H1 (cell line): ENCODE data around the gene GNG14. TPM values are rescaled to one million over a fixed set of nuclear protein-coding genes. Genes with fewer than 3 reads are reported as not detected.
"Not testable (repeated sequence)": the region's sequence is repeated elsewhere in the genome, so short reads cannot be mapped to it uniquely, and the experiment has no call there.

Experiments
- CTCF ChIA-PET: fragments of 300-600 bp; sonication (Branson Sonifier 250); formaldehyde crosslinking; loops from one replicate; lab custom pipeline; 2021; ENCODE audit not compliant: partially characterized antibody; lab: Charles Lee
- POLR2A ChIA-PET: fragments of 300-600 bp; sonication (Branson Sonifier 250); formaldehyde crosslinking; loops from one replicate; lab custom pipeline; 2021; ENCODE audit warnings: inconsistent platforms; ENCODE audit not compliant: partially characterized antibody; lab: Charles Lee
- DNase-seq, 2 experiments: peaks; one replicate each; pipeline versions ENCODE4 v3.0.0 to v3.0.0-alpha.2; 2010 to 2022; ENCODE audit warnings: low spot score in 2 of 2, low read depth in 1 of 2, mixed read lengths in 1 of 2
- FAIRE-seq: peaks from 2 replicates; lab custom pipeline; 2011; peaks lifted over from hg19 to GRCh38; lab: Jason Lieb, UNC
- H2AFZ ChIP-seq: 2 replicates; pipeline ENCODE4 v1.8.1; 2012; ENCODE audit warnings: low read length, inconsistent platforms
- H2AK5ac ChIP-seq: 2 replicates; pipeline ENCODE4 v1.6.1; 2013; ENCODE audit warnings: low read depth, low read length
- H2BK120ac ChIP-seq: replicated peaks from 2 replicates; pipeline ENCODE3; 2013; ENCODE audit warnings: low read depth, low read length, inconsistent platforms
- H2BK12ac ChIP-seq: 2 replicates; pipeline ENCODE4 v1.6.1; 2013; ENCODE audit warnings: low read depth, low read length
- H2BK15ac ChIP-seq: 2 replicates; pipeline ENCODE4 v1.6.1; 2013; ENCODE audit warnings: low read length
- H2BK20ac ChIP-seq: 2 replicates; pipeline ENCODE4 v1.6.1; 2013; ENCODE audit warnings: low read length
- H2BK5ac ChIP-seq: 2 replicates; pipeline ENCODE4 v1.6.1; 2013; ENCODE audit warnings: low read depth, low read length
- H3K14ac ChIP-seq: 2 replicates; pipeline ENCODE4 v1.6.1; 2013; ENCODE audit warnings: inconsistent platforms; ENCODE audit not compliant: insufficient read length
- H3K18ac ChIP-seq: 2 replicates; pipeline ENCODE4 v1.6.1; 2013; ENCODE audit warnings: low read length; ENCODE audit errors: extremely low read depth
- H3K23ac ChIP-seq: 2 replicates; pipeline ENCODE4 v1.6.1; 2013; ENCODE audit warnings: inconsistent platforms; ENCODE audit not compliant: insufficient read length
- H3K23me2 ChIP-seq: 2 replicates; pipeline ENCODE4 v1.6.1; 2013; ENCODE audit warnings: low read depth, low read length
- H3K27ac ChIP-seq: 2 replicates; pipeline ENCODE4 v1.6.1; 2011; ENCODE audit warnings: low read depth, low read length, inconsistent platforms
- H3K27me3 ChIP-seq, 4 experiments: replicated peaks in 1 of 4; 1 replicate in 1 of 4; 2 replicates in 3 of 4; pipeline versions ENCODE4 v1.6.1 to v1.8.1; 2011 to 2013; ENCODE audit warnings: low read length in 3 of 4, mild to moderate bottlenecking in 3 of 4, inconsistent platforms in 2 of 4, mixed read lengths in 2 of 4, moderate library complexity in 1 of 4; ENCODE audit not compliant: control insufficient read depth in 3 of 4, insufficient read depth in 3 of 4; ENCODE audit errors: extremely low read depth in 1 of 4
- H3K36me3 ChIP-seq, 4 experiments: 2 replicates each; pipeline versions ENCODE4 v1.6.1 to v1.8.1; 2011 to 2013; ENCODE audit warnings: mild to moderate bottlenecking in 4 of 4, low read length in 3 of 4, moderate library complexity in 2 of 4, control low read depth in 1 of 4, inconsistent platforms in 1 of 4; ENCODE audit not compliant: insufficient read depth in 4 of 4, control insufficient read depth in 2 of 4
- H3K4ac ChIP-seq: replicated peaks from 2 replicates; pipeline ENCODE3; 2013; ENCODE audit warnings: low read length, low read depth, mixed read lengths, inconsistent platforms; ENCODE audit not compliant: insufficient read length
- H3K4me1 ChIP-seq, 4 experiments: replicated peaks in 1 of 4; 1 replicate in 1 of 4; 2 replicates in 3 of 4; pipeline versions ENCODE4 v1.6.1 to v1.8.1; 2011 to 2013; ENCODE audit warnings: low read length in 3 of 4, inconsistent platforms in 2 of 4, mixed read lengths in 1 of 4; ENCODE audit not compliant: insufficient read depth in 4 of 4, control insufficient read depth in 3 of 4
- H3K4me2 ChIP-seq, 2 experiments: 2 replicates each; pipeline versions ENCODE4 v1.6.1 to v1.8.1; 2011 to 2013; ENCODE audit warnings: low read depth in 2 of 2, low read length in 2 of 2, control low read depth in 1 of 2, inconsistent platforms in 1 of 2, mild to moderate bottlenecking in 1 of 2; ENCODE audit not compliant: insufficient read depth in 1 of 2
- H3K4me3 ChIP-seq, 4 experiments: fragments of 200-600, 300-600 bp in 1 of 4; sonication (generic), shearing (Covaris generic), sonication (Bioruptor Twin) in 1 of 4; 2 replicates each; pipeline versions ENCODE4 v1.5.1 to v1.8.1; 2011 to 2016; ENCODE audit warnings: low read length in 4 of 4, low read depth in 3 of 4, control low read depth in 2 of 4, inconsistent platforms in 2 of 4, mild to moderate bottlenecking in 2 of 4, mixed read lengths in 1 of 4, moderate library complexity in 1 of 4; ENCODE audit not compliant: insufficient read depth in 2 of 4; ENCODE audit errors: extremely low read depth in 1 of 4
- H3K56ac ChIP-seq: replicated peaks from 2 replicates; pipeline ENCODE3; 2013; ENCODE audit warnings: low read depth, mild to moderate bottlenecking, mixed read lengths, low read length, inconsistent platforms; ENCODE audit not compliant: insufficient read length
- H3K79me1 ChIP-seq: 2 replicates; pipeline ENCODE4 v1.6.1; 2013; ENCODE audit warnings: low read depth, low read length, control low read depth
- H3K79me2 ChIP-seq, 2 experiments: 2 replicates each; pipeline versions ENCODE4 v1.6.1 to v1.8.1; 2012 to 2013; ENCODE audit warnings: low read length in 2 of 2, mild to moderate bottlenecking in 2 of 2, inconsistent platforms in 1 of 2; ENCODE audit not compliant: insufficient read depth in 2 of 2, control insufficient read depth in 1 of 2
- H3K9ac ChIP-seq, 4 experiments: replicated peaks in 1 of 4; 1 replicate in 1 of 4; 2 replicates in 3 of 4; pipeline versions ENCODE4 v1.6.1 to v1.8.1; 2011 to 2013; ENCODE audit warnings: low read depth in 3 of 4, low read length in 3 of 4, control low read depth in 2 of 4, mild to moderate bottlenecking in 2 of 4, moderate library complexity in 2 of 4, inconsistent platforms in 1 of 4; ENCODE audit errors: extremely low read depth in 1 of 4
- H3K9me3 ChIP-seq, 2 experiments: 2 replicates each; pipeline versions ENCODE4 v1.6.1 to v1.8.1; 2012 to 2013; ENCODE audit warnings: mild to moderate bottlenecking in 2 of 2, moderate library complexity in 2 of 2, control low read depth in 1 of 2, inconsistent platforms in 1 of 2, low read depth in 1 of 2, low read length in 1 of 2, mixed read lengths in 1 of 2; ENCODE audit not compliant: insufficient read depth in 2 of 2
- H4K20me1 ChIP-seq, 2 experiments: replicated peaks in 1 of 2; 2 replicates each; pipeline versions ENCODE3 to v1.8.1; 2011 to 2013; ENCODE audit warnings: inconsistent platforms in 2 of 2, low read length in 2 of 2, mild to moderate bottlenecking in 1 of 2; ENCODE audit not compliant: insufficient read depth in 2 of 2, control insufficient read depth in 1 of 2
- H4K5ac ChIP-seq: 2 replicates; pipeline ENCODE4 v1.6.1; 2013; ENCODE audit warnings: low read length, low read depth, mixed read lengths, inconsistent platforms; ENCODE audit not compliant: insufficient read length
- H4K8ac ChIP-seq: 2 replicates; pipeline ENCODE4 v1.8.0; 2013; ENCODE audit warnings: mild to moderate bottlenecking, moderate library complexity, low read length, inconsistent platforms; ENCODE audit not compliant: insufficient read depth; ENCODE audit errors: extremely low read depth
- H4K91ac ChIP-seq: replicated peaks from 2 replicates; pipeline ENCODE3; 2013; ENCODE audit warnings: low read length, mixed read lengths, inconsistent platforms; ENCODE audit not compliant: insufficient read length
- WGBS, 2 experiments: shearing (Covaris generic) in 1 of 2; methylation state at CpG; one replicate each; pipeline versions ENCODE4 v1.1.6 to v1.1.7; 2013 to 2015; ENCODE audit warnings: low lambda C conversion rate in 2 of 2, mixed read lengths in 2 of 2, inconsistent platforms in 1 of 2, low coverage in 1 of 2, missing lambda C conversion rate in 1 of 2; ENCODE audit not compliant: insufficient replicate concordance in 2 of 2, insufficient coverage in 1 of 2, insufficient read length in 1 of 2; ENCODE audit errors: extremely low coverage in 1 of 2, missing lambda C conversion rate in 1 of 2; 5-methylcytosine and 5-hydroxymethylcytosine counted together
- polyA plus RNA-seq, 7 experiments: library from polyadenylated mRNA; depleted of rRNA in 3 of 7; stranded (reverse) in 5 of 7; unstranded in 2 of 7; fragments of >200 nt in 5 of 7; fragments of 200-250 nt in 2 of 7; gene quantifications; 1 replicate in 5 of 7; 2 replicates in 1 of 7; 4 replicates in 1 of 7; pipeline versions ENCODE4 v1.2.1 to v1.2.3, GENCODE V29; 2011 to 2013; ENCODE audit warnings: missing spikeins in 2 of 7, mixed read lengths in 2 of 7
- total RNA-seq: library from RNA; stranded (reverse); fragmentation: NEBNext Ultra II Directional; extraction: Animal tissue kit (Norgen Biotek cat#: 25700); gene quantifications from 2 replicates; pipeline ENCODE4 v1.2.1, GENCODE V29; 2021

Gene GNG14
- total and polyA plus RNA-seq, 2 of the 8 experiments (the other 6 are each of a cell fraction or from before 2014, with no cell fraction given) = not detected

- not testable (repeated sequence) for H3K14ac ChIP-seq, H3K79me1 ChIP-seq, H3K23ac ChIP-seq, H4K5ac ChIP-seq, H3K79me2 ChIP-seq, H2BK120ac ChIP-seq, H3K56ac ChIP-seq, H2BK5ac ChIP-seq, H4K8ac ChIP-seq, FAIRE-seq, H2BK12ac ChIP-seq, H3K9ac ChIP-seq, H3K4me3 ChIP-seq, H3K9me3 ChIP-seq, H3K4ac ChIP-seq, H2BK15ac ChIP-seq, H3K4me2 ChIP-seq, H2AFZ ChIP-seq, H3K18ac ChIP-seq, H2AK5ac ChIP-seq, H3K27me3 ChIP-seq, H3K27ac ChIP-seq, H3K23me2 ChIP-seq, H3K4me1 ChIP-seq, H4K91ac ChIP-seq, H2BK20ac ChIP-seq
- CTCF ChIA-PET = interaction anchor here (0.6 to 13.0 kb wide), 4 partner anchors 48 to 324 kb away, joined by 3 to 81 read pairs (median 4); no protein-coding TSS in a partner anchor
- Histone ChIP-seq H4K20me1 (peaks cover 9 to 23% of the 10 kb centered on the region in 2 experiments), H3K36me3 (peaks cover 39 to 70% (median 57%) of the 10 kb centered on the region in 4 experiments)
- DNase-seq = peak in 1 of 2 experiments; percentile 66
- POLR2A ChIA-PET = interaction anchor here (1.0 to 12.9 kb wide), 7 partner anchors 9 to 43 kb away, joined by 3 to 258 read pairs (median 8); partner anchors contain the start of genes GET3, TNPO2 and TRIR
- 62% methylated on average over 10 of the region's 14 CpGs; no CpG with 5 or more reads in 1 of the 2 experiments for WGBS, 2 experiments
Measured at GRCh38 chr19:12712077-12712476, 24.3 kb downstream of the GNG14 start.

DNA sequence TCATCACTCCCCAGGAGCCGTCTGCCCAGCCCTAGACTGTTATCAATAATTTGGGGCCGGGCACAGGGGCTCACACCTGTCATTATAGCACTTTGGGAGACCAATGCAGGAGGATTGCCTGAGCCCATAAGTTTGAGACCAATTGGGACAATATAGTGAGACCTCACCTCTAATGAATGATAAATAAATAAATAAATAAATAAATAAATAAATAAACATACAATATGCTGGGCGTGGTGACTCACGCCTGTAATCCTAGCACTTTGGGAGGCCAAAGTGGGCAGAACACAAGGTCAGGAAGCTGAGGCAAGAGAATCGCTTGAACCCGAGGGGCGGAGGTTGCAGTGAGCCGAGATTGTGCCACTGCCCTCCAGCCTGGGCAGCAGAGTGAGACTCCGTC, 25.5 kb downstream of the GNG14 start:
- not testable (repeated sequence) for H4K8ac ChIP-seq, H3K4ac ChIP-seq, H3K27me3 ChIP-seq, H3K4me2 ChIP-seq, H2BK120ac ChIP-seq, H3K18ac ChIP-seq, H3K23ac ChIP-seq, H3K14ac ChIP-seq, H2BK12ac ChIP-seq, H3K9ac ChIP-seq, H3K27ac ChIP-seq, H3K4me1 ChIP-seq, FAIRE-seq, H3K79me1 ChIP-seq, H3K9me3 ChIP-seq, H3K56ac ChIP-seq, H2BK5ac ChIP-seq, H3K23me2 ChIP-seq, H2BK20ac ChIP-seq, H3K4me3 ChIP-seq, H4K91ac ChIP-seq, DNase-seq, H2BK15ac ChIP-seq, H2AK5ac ChIP-seq, H4K5ac ChIP-seq, H2AFZ ChIP-seq
- H3K36me3 ChIP-seq = peaks cover 40 to 71% (median 56%) of the 10 kb centered on the region in 4 experiments
- peaks cover 9 to 23% of the 10 kb centered on the region in 2 experiments for H4K20me1 ChIP-seq
- 94% methylated on average over 9 of the region's 9 CpGs; no CpG with 5 or more reads in 1 of the 2 experiments for WGBS, 2 experiments
- POLR2A ChIA-PET = interaction anchor here (0.6 to 12.9 kb wide), 7 partner anchors 9 to 51 kb away, joined by 3 to 258 read pairs (median 7); partner anchors contain the start of genes GET3 and TRIR
- CTCF ChIA-PET = interaction anchor here (0.8 to 13.0 kb wide), 10 partner anchors 15 to 105 kb away, joined by 3 to 81 read pairs (median 4); no protein-coding TSS in a partner anchor
- H3K79me2 ChIP-seq = peaks cover 0 to 19% of the 10 kb centered on the region in 2 experiments; a peak in 2 of 4 replicates
